IPS-18c (cell line): Measurements from ENCODE around the gene ACADM.

Experiments used
- H3K4me3 ChIP-seq: 2 replicates; pipeline ENCODE4 v1.7.0; 2013; ENCODE audit warnings: low read depth, mild to moderate bottlenecking, low read length, moderate library complexity; ENCODE audit not compliant: insufficient read depth
- H3K9me3 ChIP-seq: one replicate; pipeline ENCODE4 v1.6.1; 2013; ENCODE audit warnings: mild to moderate bottlenecking, low read length, moderate library complexity; ENCODE audit not compliant: control insufficient read depth, insufficient read depth

The ACADM gene

DNA sequence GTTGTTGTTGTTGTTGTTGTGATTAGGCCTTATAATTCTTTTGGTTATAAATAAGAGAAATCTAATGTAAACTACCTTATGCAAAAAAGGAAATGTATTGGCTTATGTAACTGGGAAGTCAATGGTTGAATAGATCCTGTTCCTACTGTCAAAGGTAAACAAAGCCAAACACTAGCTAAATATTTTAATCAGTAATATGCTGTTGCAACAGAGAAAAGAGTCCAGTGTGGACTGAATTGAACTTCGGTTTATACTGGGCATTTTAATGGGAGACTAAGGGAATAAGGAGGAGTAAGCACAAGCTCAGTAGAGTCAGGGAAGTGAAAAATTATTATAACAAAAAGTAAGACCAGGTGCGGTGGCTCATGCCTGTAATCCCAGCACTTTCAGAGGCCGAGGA, 87.6 kb downstream of the ACADM start:
- no peak overlapping the region for H3K4me3 ChIP-seq

More for the DNA sequence above, 87.6 kb downstream of the ACADM start:
- H3K9me3 ChIP-seq, result no peaks in the 10 kb centered on the region
